Measurements from ENCODE around the gene MRPS5.

The MRPS5 gene

DNA sequence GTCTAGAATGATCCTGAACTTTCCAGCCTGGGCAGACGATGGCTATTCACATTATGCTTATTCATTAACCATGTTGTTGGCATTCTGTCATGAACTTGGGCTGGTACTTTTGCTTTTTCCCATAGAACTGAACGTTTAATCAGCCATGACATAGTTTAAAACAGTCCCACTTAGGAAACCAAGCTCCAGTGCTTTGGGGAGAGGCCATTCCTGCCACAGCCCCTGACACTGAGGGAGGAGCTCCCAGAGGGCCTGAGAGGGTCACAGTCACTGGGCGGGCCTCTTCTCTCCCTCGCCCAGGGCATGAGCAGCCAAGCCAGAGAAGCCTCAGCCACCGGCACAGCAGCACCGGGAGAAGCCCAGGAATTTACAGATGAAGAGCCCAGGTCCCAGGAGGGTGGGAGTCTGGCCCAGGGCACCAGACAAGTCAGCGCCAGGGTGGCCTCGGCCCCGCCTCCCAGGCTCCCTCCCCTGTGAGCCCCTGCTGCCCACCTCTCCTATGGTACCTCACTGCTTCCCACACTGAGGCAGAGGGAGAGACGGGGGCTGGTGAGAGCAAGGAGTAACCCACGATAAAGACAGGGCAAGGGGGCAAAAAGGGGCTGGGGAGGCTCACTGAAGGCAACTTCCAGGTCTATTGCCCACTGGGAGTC lies 62.5 kb downstream of the MRPS5 start:
- DNase-seq, result no peak

DNA sequence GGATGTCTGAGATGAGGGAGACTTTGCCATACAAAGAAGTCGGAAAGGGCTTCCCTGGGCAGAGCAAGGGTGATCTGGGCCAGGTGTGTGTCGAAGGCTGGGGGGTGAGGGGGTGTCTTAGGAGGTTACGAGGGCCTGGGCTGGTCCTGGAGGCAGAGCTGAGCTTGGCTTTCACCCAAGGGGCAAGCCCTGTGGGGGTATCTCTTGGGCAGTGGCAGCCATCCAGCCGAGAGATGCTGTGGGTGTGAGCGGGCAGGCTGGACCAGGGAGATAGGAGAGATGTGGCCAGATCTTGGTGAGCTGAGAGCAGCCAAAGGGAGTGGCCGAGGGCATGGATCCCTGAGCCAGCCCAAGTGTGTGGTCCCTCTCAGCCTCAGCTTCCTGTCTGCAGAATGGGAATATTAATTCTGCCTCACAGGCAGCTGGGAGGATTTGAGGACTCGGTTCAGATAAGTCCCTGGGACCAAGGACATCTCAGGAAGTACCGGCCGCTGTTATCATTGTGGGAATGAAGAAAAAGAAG lies 63.1 kb downstream of the MRPS5 start:
- peak; percentile 81 for DNase-seq

DNA sequence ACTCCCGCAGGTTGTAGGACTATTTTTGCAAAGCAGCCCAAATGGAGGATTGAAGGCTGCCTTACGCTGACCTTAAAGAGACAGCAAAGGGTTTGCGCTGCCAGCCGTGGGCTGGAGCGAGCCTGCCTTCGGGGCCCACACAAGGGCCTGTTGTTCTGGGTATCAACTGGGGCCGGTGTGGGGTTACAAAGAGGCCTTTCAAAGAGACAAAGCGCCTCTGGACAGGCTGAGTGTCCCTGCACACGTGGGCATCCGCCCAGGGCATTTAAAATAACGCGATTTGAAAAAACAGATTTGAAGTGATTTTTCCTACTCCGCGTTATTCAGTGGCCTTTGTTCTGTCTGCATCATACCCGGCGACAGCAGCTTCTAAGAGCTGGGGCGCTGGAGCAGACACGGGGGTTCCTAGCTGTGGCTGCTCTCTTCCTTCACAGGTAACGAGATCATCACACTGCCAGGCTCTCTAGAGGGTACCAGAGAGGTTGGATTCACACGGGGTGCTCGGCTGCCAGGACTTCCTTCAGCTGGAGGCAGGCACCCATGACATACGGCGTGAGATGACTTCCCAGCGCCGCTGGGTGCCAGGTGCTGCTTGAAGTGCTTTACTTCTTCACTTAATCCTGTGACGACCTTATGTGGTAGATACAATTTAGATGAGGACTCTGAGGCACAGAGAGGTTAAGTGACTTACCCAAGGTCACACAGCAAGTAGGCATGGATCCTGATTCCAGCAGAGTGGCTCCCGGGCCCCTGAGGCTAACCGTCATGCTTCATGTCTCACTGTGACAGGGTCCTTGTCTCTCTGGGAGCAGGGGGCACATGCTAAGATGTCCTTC lies 63.9 kb downstream of the MRPS5 start:
- DNase-seq, result no peak

DNA sequence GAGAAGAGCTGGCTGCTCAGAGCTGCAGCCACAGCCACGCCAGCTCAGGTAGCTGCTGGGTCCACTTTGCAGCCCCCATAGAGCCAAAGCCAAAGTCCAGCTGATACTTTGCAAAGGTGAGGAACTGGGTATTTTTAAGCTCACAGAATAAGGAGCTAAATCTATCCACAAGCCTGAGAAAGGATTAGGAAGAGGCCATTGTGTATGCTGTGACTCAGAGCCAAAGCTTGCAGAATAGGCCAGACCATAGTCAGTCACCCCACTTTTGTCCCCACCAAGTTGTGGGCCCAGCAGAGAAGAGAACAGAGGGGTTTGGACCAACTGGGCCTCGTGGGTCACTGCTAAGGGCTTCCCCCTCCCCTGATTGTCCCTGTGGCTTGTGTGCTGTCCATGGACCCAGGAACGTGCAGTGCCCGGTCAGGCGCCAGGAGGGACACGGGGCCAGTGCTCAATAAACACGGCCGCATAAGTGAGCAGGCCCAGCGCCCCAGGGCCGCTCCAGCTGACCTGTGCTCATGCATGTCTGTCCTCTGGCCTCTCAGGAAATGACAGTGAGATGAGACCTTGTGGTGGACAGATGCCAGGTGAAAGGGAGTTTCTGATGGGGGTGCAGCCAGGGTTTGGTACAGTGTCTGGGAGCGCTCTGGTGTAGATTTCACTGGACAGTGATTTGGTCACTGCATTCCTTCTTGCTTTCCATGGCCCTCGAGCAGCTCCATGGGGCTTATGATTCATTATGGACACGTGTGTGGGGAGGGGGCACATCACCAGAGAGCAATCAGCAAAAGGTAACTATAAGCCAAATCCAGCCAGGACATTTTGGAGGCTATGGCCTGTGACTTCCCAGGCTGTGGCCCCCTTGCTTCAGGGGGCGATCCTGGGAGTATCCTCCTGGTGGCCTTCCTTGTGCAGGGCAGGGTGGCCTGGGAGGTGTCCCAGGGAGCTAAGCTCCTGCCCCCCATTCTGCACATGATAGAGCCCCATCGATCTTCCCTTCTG lies 64.8 kb downstream of the MRPS5 start:
- no peak for DNase-seq

DNA sequence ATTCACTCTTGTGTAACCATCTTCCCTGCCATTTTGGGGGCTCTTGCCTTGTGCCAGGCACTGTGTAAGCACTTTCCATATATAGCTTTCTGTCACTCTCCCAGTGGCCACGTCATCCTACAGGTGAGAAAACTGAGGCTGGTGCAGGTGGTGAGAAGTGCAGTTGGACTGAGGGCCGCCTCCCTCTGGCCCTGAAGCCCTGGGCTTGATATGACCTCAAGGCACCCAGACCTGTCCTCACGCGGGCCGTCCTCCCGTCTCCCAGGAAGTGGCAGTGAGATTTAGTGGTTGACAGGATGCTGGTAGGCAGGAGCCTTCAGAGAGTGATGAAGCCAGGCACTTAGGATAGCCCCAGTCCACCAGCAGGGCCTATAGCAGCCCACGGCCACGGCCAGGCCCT lies 65.6 kb downstream of the MRPS5 start:
- no peak for DNase-seq

DNA sequence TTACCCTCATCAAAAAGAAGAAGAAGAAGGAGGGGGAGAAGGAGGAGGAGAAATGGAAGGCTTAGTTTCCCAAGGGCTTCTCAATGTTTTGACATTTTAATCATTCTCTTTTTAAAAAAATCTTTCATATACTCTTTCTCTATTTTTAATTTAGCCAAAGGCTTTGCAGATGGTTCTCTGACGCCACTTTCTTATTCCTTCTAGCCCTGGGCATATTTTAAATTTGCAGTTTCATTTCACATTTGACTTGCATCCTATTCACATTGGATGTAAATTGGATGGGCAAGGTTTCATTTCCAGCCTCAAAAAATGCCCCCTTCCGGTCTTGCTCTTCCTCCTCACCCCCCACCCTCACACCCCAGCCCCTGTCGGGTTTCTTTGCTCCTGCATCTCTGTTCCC lies 66.3 kb downstream of the MRPS5 start:
- no peak for DNase-seq

DNA sequence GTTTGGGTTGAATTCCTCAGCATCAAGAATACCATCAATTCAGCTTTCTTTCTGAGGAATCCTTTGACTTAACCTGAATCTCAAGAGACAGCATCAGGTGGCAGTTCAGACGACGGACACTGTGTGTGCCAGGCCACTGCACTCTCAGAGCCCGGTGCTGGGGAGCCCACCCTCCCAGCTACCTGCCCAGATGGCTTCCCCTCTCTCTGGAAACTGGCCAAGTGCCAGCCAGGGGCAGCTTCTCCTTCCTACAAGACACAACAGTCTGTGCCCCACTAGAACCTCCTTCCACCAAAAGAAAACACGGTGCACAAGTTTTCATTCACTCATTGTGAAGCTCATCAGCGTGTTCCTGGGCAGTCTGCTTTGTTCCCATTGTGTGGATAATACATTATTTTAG lies 67.6 kb downstream of the MRPS5 start:
- DNase-seq, result no peak

DNA sequence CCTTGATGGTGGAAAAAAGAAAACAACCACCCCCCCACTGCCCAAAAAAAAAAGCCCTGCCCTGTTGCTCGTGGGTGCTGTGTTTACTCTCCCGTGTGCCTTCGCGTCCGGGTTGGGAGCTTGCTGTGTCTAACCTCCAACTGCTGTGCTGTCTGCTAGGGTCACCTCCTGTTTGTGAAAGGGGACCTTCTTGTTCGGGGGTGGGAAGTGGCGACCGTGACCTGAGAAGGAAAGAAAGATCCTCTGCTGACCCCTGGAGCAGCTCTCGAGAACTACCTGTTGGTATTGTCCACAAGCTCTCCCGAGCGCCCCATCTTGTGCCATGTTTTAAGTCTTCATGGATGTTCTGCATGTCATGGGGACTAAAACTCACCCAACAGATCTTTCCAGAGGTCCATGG lies 68.1 kb downstream of the MRPS5 start:
- DNase-seq, result peak; percentile 42

DNA sequence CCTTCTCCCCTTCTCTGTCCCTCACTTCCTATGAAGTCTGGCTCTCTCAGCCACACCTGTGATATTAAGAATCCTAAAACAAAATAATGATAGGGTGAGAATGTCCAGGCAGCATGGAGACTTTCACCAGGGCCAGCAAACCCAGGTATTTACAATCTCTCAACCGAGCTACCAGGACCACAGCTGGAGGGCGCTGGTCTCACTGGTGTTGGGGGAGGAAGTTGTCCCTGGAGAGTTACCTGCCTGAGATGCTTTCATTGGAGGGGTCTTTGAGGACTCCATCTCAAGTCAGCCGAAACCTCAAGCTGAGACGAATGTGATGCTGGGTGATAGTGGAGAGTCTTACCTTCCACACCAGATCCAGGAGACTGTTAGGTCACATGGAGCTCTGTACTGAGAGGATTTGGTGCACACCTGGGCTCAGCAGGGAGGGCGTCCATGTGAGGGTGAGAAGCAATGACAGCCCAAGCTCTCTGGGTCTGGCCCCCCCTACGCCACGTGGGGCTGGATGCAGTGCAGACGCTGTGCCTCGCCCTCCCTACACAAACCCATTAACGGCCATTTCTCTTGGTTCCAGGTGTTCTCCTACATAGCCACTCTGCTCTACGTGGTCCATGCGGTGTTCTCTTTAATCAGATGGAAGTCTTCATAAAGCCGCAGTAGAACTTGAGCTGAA lies 68.7 kb downstream of the MRPS5 start:
- no peak for DNase-seq

DNA sequence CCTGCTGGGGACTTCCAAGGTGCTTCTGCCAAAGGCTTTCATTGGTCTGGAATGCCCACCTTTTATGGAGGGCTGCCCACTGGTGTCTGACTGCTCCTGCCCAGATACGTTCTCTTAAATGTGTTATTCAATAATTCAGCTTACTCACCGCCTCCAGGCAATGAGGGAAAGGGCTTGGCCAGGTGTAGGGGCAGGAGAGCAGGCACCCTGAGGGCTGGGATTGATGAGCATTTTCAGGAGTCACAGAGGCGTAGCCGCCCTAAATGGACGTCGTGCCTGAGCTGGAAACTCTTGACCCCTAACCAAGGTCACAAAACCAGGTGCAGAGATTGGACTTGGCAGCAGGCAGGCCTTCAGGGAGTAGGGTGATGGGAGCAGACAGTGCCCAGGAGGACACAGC lies 69.3 kb downstream of the MRPS5 start:
- DNase-seq, result no peak

DNA sequence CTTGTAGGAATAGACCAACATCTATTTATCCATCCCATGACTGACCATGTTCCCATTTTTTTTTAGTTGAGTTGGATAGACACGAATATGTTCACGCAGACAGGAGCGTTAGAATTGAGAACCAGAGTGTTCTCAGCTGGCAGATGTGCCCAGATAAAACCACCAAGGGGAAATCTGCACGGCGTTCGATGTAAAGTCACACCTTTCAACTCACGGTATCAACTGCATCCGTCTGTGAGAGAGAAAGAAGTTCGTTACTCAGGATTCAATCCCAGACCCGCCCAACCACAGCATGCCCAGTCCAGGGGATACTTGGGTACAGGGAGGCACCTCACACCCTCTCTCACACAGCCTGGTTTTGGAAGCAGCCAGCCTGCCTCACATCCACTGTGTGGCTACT lies 70.0 kb downstream of the MRPS5 start:
- DNase-seq, result no peak

DNA sequence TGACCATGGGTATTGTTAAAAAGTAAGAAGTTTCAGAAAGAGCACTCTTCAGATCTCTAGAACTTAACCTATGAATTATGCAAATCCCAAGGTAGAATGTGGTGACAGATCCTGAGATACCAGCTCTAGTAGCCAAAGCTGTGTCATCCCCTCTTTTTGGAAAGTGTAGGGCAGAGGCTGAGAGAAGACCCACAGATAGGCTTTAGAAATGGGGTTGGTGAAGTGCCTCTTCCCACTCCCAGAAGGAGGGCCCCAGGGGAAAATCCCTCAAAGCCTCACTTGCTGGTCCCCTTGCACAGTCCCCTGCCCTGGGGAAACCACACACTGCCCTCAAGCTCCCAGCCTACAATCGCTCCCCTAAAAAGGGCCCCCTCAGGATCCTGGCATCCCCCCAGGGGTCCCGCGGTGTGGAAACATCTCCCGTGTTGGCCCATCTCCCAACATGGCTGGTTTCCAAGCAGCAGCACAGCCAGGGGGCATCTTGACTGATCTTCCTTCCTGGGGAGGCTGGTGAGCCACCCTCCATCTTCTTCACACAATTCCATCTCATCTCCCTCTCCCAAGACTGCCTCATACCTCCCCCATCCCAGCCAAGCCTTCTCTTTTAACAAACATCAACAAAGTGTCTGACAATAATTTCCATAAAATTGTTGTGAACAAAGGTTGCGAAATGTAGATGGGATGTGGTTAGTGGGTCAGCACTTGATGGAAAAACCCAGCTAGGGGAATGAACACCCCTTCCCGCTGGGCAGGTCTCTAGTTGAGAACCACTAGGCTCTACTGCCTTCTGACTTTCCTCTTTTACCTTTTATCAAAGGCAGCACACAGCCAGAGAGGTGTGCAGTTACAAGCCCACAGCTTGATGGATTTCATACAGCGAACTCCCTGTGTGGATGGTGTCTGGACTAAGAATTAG lies 71.0 kb downstream of the MRPS5 start:
- DNase-seq, result no peak

DNA sequence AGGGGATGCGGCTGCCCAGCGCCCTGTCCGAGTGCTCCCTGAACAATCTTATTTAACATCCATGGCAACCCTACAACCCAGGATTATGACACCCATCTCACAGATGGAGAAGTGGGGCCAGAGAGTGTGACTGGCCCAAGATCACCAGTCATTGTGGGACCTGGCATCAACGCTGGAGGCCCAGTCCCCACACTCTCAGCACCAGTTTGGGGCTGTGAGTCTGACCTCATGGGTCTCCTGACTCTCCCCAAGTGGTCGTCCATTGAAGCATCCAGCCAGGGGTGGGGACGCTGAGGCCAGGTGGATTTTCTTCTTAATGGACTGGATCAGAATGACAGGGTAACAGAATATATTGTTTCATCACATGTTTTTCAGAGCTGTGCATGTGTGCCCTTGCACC lies 71.6 kb downstream of the MRPS5 start:
- no peak for DNase-seq

DNA sequence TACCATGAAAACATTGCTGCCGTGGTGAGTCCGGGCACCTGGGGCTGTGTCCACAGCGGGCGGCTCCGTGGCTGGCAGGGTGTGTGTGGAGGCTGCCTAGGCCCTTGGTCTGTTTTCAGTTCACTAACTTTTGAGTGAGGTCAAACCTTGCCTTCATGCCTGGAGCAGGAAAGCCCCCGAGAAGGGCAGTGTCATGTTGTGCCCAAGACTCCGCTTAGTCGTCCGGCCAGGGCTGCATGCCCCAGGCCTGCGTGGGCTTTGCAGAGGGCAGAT lies 72.0 kb downstream of the MRPS5 start:
- no peak for DNase-seq

DNA sequence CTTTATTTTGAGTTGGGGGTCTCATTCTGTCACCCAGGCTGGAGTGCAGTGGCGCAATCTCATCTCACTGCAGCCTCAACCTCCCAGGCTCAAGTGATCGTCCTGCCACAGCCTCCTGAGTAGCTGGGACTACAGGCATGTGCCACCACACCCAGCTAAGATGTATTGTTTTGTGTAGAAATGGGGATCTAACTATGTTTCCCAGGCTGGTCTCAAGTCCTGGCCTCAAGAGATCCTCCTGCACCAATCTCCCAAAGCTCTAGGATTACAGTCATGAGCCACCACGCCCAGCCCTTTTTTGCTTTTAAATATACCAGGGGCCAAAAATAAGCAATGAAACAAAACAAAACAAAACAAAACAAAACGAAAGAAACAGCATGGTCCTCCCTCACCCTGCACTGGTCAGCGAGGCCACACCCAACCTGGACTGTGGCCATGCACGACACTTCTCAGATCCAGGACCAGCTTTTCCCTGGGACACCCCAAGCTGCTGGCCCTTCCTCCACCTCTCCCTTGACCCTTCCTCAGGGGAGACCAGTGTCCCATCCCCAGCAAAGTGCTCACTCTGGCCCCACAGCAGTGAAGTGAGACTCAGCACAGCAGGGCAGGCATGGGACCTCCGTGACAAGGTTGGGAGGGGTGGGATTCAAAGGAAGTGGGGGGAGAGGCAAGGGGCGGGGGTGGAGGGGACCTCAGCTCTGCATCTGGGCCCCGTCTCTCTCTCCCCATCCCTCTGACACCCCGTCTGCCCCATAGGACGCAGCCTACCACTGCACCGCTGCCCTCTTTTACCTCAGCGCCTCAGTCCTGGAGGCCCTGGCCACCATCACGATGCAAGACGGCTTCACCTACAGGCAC lies 72.6 kb downstream of the MRPS5 start:
- no peak for DNase-seq

DNA sequence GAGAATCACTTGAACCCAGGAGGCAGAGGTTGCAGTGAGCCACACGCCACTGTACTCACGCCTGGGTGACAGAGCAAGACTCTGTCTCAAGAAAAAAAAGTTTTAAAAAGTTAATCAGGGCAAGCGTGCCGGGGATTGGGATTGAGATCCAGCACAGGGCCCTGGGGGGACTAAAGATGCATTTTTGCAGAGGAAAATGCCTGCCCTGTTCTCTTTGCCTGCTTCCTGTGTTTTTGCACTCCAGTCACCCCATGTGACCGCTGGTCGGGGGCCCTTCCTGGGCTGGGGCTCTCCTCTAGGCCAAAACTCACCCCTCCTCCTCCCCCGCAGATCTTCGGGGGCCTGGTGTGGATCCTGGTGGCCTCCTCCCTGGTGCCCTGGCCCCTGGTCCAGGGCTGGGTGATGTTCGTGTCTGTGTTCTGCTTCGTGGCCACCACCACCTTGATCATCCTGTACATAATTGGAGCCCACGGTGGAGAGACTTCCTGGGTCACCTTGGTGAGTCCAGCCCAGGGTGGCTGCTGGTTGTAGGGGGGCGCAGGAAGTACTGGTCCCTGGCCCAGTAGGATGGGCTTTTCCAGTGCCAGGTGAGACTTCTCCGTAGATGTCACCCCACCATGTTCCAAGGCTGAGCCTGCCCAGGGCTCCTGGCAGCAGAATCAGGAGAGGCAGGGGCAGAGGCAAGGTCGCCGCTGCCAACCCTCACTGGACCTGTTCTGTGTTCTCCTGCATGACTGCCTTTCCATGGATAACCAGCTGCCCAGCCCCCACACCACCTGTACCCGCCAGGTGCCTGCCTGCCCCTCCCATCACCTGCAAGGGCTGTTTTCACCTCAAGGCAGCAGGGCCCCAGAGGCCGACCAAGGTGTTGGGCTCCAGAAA lies 73.7 kb downstream of the MRPS5 start:
- no peak for DNase-seq

DNA sequence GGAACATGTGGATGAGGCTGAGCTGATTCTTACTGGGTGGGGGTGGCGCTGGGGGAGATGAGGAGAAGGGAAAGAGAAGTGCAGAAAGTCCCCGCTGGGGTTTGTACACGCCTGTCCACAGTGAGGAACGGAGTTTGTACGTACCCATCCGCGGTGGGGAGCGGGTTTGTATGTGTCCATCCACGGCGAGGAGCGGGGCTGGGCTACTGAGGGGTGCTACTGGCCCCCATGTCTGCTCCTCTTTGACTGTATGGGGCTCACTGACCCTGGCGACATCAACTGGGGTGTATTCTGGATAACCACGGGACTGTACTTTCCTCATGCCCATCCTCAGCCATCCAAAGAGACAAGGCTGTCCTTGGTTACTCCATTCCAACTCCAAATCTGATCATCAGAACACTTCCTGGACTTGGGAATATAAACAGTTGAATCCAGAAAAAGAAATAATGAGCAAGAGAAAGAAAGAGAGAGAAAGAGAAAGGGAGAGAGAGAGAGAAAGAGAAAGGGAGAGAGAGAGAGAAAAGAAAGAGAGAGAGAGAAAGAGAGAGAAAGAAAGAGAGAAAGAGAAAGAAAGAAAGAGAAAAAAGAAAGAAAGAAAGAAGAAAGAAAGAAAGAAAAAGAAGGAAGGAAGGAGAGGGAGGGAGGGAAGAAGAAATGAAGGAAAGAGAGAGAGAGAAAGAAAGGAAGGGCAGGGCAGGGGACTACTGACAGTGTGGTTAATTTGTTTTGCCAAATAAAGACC lies 75.1 kb downstream of the MRPS5 start:
- DNase-seq, result no peak

DNA sequence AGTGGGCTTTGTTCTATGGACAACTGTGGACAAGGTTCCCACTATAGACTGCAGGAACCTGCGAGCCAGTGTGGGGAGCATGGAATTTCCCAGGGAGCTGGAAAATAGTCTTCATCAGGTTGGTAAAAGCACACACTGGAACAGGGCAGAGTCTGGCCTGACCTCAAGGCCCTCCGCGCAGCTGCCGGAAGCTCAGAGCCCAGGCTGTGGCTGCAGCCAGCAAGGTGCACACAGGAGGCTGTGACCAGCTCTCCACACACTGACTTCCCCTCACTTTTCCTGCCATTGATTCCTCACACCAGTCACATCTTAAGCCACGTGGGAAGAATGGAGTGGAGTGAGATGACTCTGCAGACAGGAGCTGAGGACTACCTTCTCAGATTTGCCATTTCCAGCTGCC lies 77.0 kb downstream of the MRPS5 start:
- no peak for DNase-seq
